Stimulated activated CD8-positive, alpha-beta memory T cell treated with anti-CD3 and anti-CD28 coated beads, Interleukin-15, amount 100 ng/mL, for 48 hours (primary cell): ENCODE measurements around the gene USH1C.

Experiments used
- DNase-seq, 2 donors: peaks; one replicate each; pipeline ENCODE4 v3.0.0-alpha.2; 2020; ENCODE audit warnings: low read depth in 2 of 2

USH1C gene

DNA sequence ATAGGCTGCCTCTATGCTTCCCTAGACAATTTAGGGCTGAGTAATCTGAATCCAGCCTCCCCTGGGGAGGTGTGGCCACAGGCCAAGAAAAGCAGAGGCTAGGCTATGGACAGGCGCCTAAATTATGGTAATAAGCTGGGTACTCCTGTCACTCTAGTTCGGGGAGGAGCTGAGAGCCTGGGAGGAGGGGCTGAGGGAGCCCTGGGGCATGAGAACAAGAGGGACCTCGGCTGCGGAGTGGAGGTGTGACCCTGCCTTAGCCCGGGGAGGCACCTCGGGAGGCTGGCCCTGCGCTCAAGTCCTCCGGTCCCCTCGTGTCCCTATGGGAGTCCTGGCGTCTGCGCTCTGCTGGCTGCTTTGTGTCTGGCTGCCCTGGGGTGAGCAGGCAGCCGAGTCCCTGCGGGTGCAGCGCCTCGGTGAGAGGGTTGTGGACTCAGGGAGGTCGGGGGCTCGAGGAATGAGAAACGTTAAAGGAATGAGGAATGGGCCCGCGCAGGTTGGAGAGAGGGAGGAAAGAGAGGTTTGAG, 2.9 kb upstream of the USH1C start, which contains the start of gene OTOG:
Gene OTOG (plus strand): TSS at position 209 of the 527 bp plus-strand sequence. CDS start 114 bp downstream, at position 323.
- DNase-seq = no peak

GRCh38 chr11:17546240-17546639, 2.0 kb upstream of the USH1C start:
- DNase-seq = no peak

- no peak for DNase-seq
These were observed 539 bp downstream of the USH1C start for GRCh38 chr11:17543574-17544180.

DNA sequence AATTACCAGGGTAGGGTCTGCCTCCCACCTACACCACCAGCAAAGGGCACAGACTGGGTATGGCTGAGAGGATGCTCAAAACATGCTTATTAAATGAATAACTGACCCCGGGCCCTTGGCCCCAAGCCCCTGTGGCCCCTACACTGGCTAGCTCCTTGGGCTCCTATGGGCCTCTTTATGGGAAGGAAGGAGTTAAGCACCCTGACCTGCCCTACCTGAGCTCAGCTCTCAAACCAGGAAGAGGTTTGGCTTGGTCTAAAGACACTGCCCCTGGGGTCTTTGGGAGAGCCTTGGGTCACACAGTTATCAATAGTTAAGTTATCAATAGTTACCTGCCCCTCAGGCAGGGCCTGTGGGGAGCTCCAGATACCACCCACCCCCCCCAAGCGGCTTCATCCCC, 1.2 kb downstream of the USH1C start:
- DNase-seq = no peak

GRCh38 chr11:17542249-17542648, 2.0 kb downstream of the USH1C start:
- DNase-seq = no peak

DNA sequence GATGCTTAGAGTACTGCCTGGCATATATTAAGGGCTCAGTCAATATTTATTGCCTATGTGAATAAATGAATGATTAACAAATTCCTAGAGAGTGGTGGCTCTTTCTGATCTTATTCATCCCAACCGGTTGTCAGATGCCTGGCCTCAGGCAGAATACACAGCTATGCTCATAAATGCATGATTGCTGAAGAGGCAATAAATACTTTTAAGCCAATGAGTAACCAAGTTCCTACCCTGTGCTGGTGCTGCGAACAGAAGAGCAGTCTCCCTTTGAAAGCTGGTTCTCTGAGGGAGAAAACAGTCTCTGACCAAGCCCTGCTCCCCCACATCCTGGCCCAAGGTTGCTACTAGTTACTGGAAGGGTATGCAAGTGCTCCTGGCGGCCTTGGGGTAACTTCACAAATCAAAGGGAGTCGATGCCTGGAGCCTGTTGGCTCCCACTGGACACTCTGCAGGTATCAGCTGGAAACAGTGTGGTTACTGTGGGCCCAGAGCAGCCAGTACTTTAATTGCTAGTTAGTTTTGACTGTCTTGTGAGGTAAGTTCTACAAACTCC, 2.8 kb downstream of the USH1C start:
- no peak for DNase-seq

GRCh38 chr11:17540807-17541206, 3.4 kb downstream of the USH1C start:
- DNase-seq = no peak

GRCh38 chr11:17538731-17539130, 5.5 kb downstream of the USH1C start:
- DNase-seq = no peak

- DNase-seq = no peak
These were observed 6.2 kb downstream of the USH1C start for GRCh38 chr11:17538054-17538453.

GRCh38 chr11:17537261-17537660, 7.0 kb downstream of the USH1C start:
- no peak for DNase-seq

GRCh38 chr11:17535488-17535887, 8.7 kb downstream of the USH1C start:
- no peak for DNase-seq

DNA sequence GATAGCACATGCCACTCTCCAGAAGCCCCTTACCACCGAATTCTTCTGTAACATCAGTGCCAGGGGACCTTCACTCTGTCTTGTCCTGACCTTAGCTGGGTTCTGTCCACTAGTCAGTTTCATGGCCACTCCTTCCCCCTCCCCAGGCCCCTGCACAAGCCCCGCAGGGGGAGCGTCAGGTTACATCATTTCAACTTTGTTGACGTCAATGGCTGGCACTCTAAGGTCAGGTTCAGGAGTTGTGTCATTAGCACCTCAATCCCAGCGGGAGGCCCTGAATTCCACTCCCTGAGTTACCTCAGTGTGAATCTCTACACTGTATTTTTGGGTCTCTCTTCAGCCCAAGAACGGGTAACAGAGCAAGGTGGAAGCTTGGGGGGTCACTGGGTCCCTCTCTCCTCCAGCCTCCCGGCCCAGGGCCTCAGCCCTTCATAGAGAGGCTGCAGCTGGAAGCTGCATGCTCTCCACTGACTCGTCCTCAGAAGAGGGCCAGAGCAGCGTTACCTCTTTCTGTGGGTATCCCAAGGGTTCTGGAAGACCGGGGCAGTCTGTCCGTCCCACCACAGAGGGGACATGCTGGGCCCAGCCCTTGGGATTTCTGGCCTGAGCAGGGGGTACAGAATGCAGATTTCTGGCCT, 10.3 kb downstream of the USH1C start:
- DNase-seq = no peak

DNA sequence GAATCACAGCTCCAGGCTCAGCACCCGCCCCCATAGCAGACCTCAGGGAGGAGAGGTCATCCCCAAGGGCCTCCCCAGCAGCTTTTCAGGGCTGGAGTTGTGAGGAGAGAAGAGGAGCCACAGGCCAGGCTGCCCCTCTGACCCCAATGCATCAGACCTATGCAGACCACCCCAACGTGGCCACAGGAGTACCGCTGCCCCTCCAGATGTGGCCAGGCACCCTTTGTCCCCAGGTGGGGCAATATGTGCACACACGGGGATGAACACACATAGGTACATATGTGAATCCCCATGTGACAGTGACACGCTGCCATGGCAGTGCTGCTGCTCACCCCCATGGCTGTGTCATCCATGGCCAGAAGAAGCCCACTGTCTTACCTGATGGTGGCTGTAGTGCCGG, 10.9 kb downstream of the USH1C start:
- no peak for DNase-seq

- no peak for DNase-seq
These were observed 11.4 kb downstream of the USH1C start for GRCh38 chr11:17532784-17533183.

GRCh38 chr11:17531636-17532113, 12.5 kb downstream of the USH1C start:
- no peak for DNase-seq

DNA sequence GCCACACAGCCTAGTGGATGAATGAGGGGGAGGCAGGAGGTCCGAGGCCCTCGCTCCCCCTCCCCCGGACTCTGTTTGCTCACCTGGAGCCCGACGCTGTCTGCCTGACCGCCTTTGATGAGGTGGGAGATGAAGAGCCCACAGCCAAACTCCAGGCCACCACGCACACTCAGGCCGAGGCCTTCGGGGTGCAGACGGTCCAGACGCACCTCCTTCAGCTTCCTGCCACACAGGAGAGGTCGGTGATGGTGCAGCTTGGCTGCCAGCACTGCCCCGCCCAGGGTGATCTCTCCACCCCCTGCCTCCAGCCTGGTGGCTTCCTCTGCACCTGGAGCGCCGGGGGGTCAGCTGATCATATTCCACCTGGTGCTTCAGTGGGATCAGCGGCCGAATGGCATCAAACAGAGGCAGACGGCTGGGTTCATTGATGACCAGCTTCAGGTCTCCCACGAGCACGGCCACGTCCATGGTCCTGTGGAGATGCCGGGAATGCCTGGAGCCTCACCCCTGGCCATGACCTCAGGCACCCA, 13.1 kb downstream of the USH1C start:
- DNase-seq = no peak

GRCh38 chr11:17529844-17530185, 14.4 kb downstream of the USH1C start:
- no peak for DNase-seq

- DNase-seq = no peak
These were observed 15.0 kb downstream of the USH1C start for GRCh38 chr11:17528906-17529843.

DNA sequence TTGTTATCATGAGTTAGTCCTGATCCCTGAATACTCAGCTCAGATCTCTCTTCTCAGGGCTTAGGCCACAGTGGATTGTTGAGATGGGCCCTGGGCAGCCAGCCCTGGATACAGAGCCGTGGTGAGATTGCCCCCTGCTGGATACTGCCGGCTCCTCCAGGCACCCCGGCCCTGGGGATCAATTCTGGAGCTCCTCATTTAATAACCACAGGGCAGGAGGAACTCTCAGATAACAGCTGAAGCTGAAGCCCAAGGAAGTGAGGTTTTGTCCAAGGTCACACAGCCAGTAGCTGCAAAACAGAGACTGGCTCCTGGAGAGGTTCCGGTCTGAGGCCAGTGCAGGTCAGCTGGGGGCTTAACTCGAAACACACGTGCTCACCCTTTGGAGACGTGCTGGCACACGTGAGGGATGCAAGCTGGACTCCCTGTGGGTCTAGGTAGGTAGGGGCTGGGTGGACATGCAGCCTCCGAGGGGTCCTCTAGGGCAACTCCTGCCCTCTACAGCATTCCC, 16.0 kb downstream of the USH1C start:
- peak in 1 of 2 donors; percentile 24 for DNase-seq

- DNase-seq = no peak
These were observed 16.6 kb downstream of the USH1C start for GRCh38 chr11:17527628-17527995.

- DNase-seq = no peak
These were observed 17.1 kb downstream of the USH1C start for GRCh38 chr11:17526931-17527627.
